HG03575 (cell line): ENCODE measurements around the gene PLXDC1.
"Not testable (repeated sequence)": the region's sequence is repeated elsewhere in the genome, so short reads cannot be mapped to it uniquely, and the experiment has no call there.

ENCODE experiments used
- ATAC-seq: cut with Tn5 transposase; IDR thresholded peaks from one replicate; pipeline ENCODE4 v1.9.1; 2021; ENCODE audit not compliant: unreplicated experiment, insufficient number of reproducible peaks, low FRiP score; ENCODE audit errors: extremely low read depth

PLXDC1 gene

GRCh38 chr17:39138431-39139160 lies 12.8 kb downstream of the PLXDC1 start:
- ATAC-seq: no peak

- ATAC-seq: no peak
Observed at GRCh38 chr17:39134878-39135277, 16.6 kb downstream of the PLXDC1 start.

- ATAC-seq: no peak
Observed at GRCh38 chr17:39132192-39132610, 19.2 kb downstream of the PLXDC1 start.

- no peak for ATAC-seq
Observed at GRCh38 chr17:39131616-39132015, 19.8 kb downstream of the PLXDC1 start.

- no peak for ATAC-seq
Observed at GRCh38 chr17:39130205-39130604, 21.2 kb downstream of the PLXDC1 start.

- not testable (repeated sequence) for ATAC-seq
Observed at GRCh38 chr17:39129544-39129943, 21.9 kb downstream of the PLXDC1 start.

- no peak for ATAC-seq
Observed at GRCh38 chr17:39126436-39126835, 25.0 kb downstream of the PLXDC1 start.

GRCh38 chr17:39125143-39125875 lies 26.1 kb downstream of the PLXDC1 start:
- no peak for ATAC-seq

- ATAC-seq: no peak
Observed at GRCh38 chr17:39123627-39124026, 27.8 kb downstream of the PLXDC1 start.

GRCh38 chr17:39122991-39123390 lies 28.4 kb downstream of the PLXDC1 start:
- ATAC-seq: no peak

- ATAC-seq: not testable (repeated sequence)
Observed at GRCh38 chr17:39121919-39122318, 29.5 kb downstream of the PLXDC1 start.

GRCh38 chr17:39118674-39119419 lies 32.6 kb downstream of the PLXDC1 start:
- ATAC-seq: no peak

- ATAC-seq: no peak
Observed at GRCh38 chr17:39116224-39116623, 35.2 kb downstream of the PLXDC1 start.

- no peak for ATAC-seq
Observed at GRCh38 chr17:39115135-39115534, 36.3 kb downstream of the PLXDC1 start.

GRCh38 chr17:39114723-39115122 lies 36.7 kb downstream of the PLXDC1 start:
- no peak for ATAC-seq

- ATAC-seq: no peak
Observed at GRCh38 chr17:39113871-39114270, 37.6 kb downstream of the PLXDC1 start.

GRCh38 chr17:39110435-39111136 lies 40.9 kb downstream of the PLXDC1 start:
- ATAC-seq: no peak

GRCh38 chr17:39108461-39109375 lies 42.7 kb downstream of the PLXDC1 start:
- no peak for ATAC-seq
